MCF 10A (cell line): ENCODE measurements around the gene STX1B. TPM values are rescaled to one million over a fixed set of nuclear protein-coding genes. Genes with fewer than 3 reads are reported as not detected.

ENCODE experiments used
- BruUV-seq: library from RNA; stranded (reverse); fragments of 400-500 nt; replicated peaks from 2 replicates; lab custom pipeline; 2021; lab: Mats Ljungman, UMichigan
- CTCF ChIA-PET: fragments of 300-600 bp; sonication (Branson Sonifier 250); formaldehyde crosslinking; extraction: SDS; loops from one replicate; lab custom pipeline; 2021; ENCODE audit warnings: antibody characterized with exemption, inconsistent platforms; lab: Yijun Ruan, JAX
- POLR2A ChIA-PET: fragments of 300-600, 350-650 bp; sonication (Branson Sonifier 250); formaldehyde crosslinking; extraction: SDS; loops from one replicate; lab custom pipeline; 2020; ENCODE audit warnings: antibody characterized with exemption, inconsistent platforms; lab: Yijun Ruan, JAX
- DNase-seq: peaks from one replicate; pipeline ENCODE4 v3.0.0-alpha.2; 2018; ENCODE audit not compliant: unreplicated experiment
- H3K27ac Mint-ChIP-seq: one replicate; pipeline ENCODE4 v1.8.0; 2022; ENCODE audit warnings: mild to moderate bottlenecking, low read depth, mixed read lengths; ENCODE audit not compliant: unreplicated experiment
- H3K27me3 Mint-ChIP-seq: one replicate; pipeline ENCODE4 v1.8.0; 2022; ENCODE audit warnings: mixed read lengths; ENCODE audit not compliant: insufficient read depth, unreplicated experiment
- H3K36me3 Mint-ChIP-seq: one replicate; pipeline ENCODE4 v1.8.0; 2022; ENCODE audit warnings: mild to moderate bottlenecking, moderate library complexity, mixed read lengths; ENCODE audit not compliant: insufficient read depth, unreplicated experiment
- H3K4me1 Mint-ChIP-seq: one replicate; pipeline ENCODE4 v1.8.0; 2022; ENCODE audit warnings: mixed read lengths; ENCODE audit not compliant: insufficient read depth, unreplicated experiment
- H3K4me3 Mint-ChIP-seq: one replicate; pipeline ENCODE4 v1.8.0; 2022; ENCODE audit warnings: mild to moderate bottlenecking, moderate library complexity, mixed read lengths; ENCODE audit not compliant: unreplicated experiment
- H3K9me3 Mint-ChIP-seq: one replicate; pipeline ENCODE4 v1.8.0; 2022; ENCODE audit warnings: mixed read lengths; ENCODE audit not compliant: unreplicated experiment
- CTCF ChIP-seq: fragments of 200-600 bp; IDR thresholded peaks from one replicate; pipeline ENCODE4 v1.8.0; 2022; ENCODE audit warnings: antibody characterized with exemption, mild to moderate bottlenecking; ENCODE audit not compliant: unreplicated experiment
- intact Hi-C: fragments of 100-400 bp; cut with micrococcal nuclease; formaldehyde crosslinking; loops from 2 replicates; pipeline ENCODE4 v1.14.1; 2022
- total RNA-seq: library from RNA; stranded (reverse); gene quantifications from 2 replicates; pipeline ENCODE4 v1.2.3, GENCODE V29; 2022

STX1B gene
- total RNA-seq, 1 experiment from 2014 or later: 0.42 TPM

- TF ChIP-seq CTCF: no peak
- intact Hi-C loops: no loop called here
- no TSS peak for BruUV-seq
- Mint-ChIP-seq H3K4me3 (no peak overlapping the region), H3K27ac (peak overlapping the region; percentile 4), H3K36me3 (peaks cover 91% of the 10 kb centered on the region), H3K9me3 (no peaks in the 10 kb centered on the region), H3K4me1 (no peaks in the 10 kb centered on the region), H3K27me3 (no peaks in the 10 kb centered on the region)
- ChIA-PET CTCF (no interaction called here), POLR2A (no interaction called here)
- no peak for DNase-seq
Observed at GRCh38 chr16:30974348-30974747, 36.1 kb downstream of the STX1B start.

- Mint-ChIP-seq H3K4me1 (no peaks in the 10 kb centered on the region), H3K9me3 (no peaks in the 10 kb centered on the region), H3K36me3 (peaks cover 90% of the 10 kb centered on the region), H3K27me3 (no peaks in the 10 kb centered on the region), H3K4me3 (no peak overlapping the region), H3K27ac (peak overlapping the region; percentile 57)
- ChIA-PET POLR2A (no interaction called here), CTCF (interaction anchor here (2.6 kb wide), 1 partner anchor 12 kb away, joined by 13 read pairs; the partner anchor contains the start of gene HSD3B7)
- no peak for DNase-seq
- TF ChIP-seq CTCF: no peak
- no TSS peak for BruUV-seq
- intact Hi-C loops: no loop called here
Observed at GRCh38 chr16:30972872-30973271, 37.6 kb downstream of the STX1B start.

GRCh38 chr16:30971298-30971697 lies 39.1 kb downstream of the STX1B start:
- DNase-seq: no peak
- CTCF ChIA-PET: interaction anchor here (2.6 kb wide), 1 partner anchor 14 kb away, joined by 13 read pairs; the partner anchor contains the start of gene HSD3B7
- Mint-ChIP-seq H3K4me1 (no peaks in the 10 kb centered on the region), H3K27ac (peak overlapping the region; percentile 16), H3K4me3 (no peak overlapping the region), H3K36me3 (peaks cover 95% of the 10 kb centered on the region), H3K27me3 (no peaks in the 10 kb centered on the region), H3K9me3 (no peaks in the 10 kb centered on the region)
- no TSS peak for BruUV-seq
- POLR2A ChIA-PET: no interaction called here
- intact Hi-C loops: no loop called here
- TF ChIP-seq CTCF: no peak

GRCh38 chr16:30969246-30969842 lies 41.1 kb downstream of the STX1B start:
- intact Hi-C loops: no loop called here
- BruUV-seq: no TSS peak
- ChIA-PET POLR2A (no interaction called here), CTCF (interaction anchor here (1.5 to 1.8 kb wide), 2 partner anchors 15 to 16 kb away, joined by 5 to 6 read pairs; partner anchors contain the start of gene HSD3B7)
- H3K27ac Mint-ChIP-seq: no peak overlapping the region
- TF ChIP-seq CTCF: no peak
- no peaks in the 10 kb centered on the region for H3K27me3 Mint-ChIP-seq
- no peaks in the 10 kb centered on the region for H3K9me3 Mint-ChIP-seq
- H3K4me3 Mint-ChIP-seq: no peak overlapping the region
- DNase-seq: no peak
- H3K4me1 Mint-ChIP-seq: no peaks in the 10 kb centered on the region
- H3K36me3 Mint-ChIP-seq: peaks cover 95% of the 10 kb centered on the region
